Common myeloid progenitor, CD34-positive (primary cell): ENCODE data around the gene CANT1.
"Not testable (repeated sequence)": the region's sequence is repeated elsewhere in the genome, so short reads cannot be mapped to it uniquely, and the experiment has no call there.

Source experiments
- CTCF ChIA-PET: fragments of 350-600 bp; sonication (Branson Sonifier 250); formaldehyde crosslinking; loops from one replicate; lab custom pipeline; 2021; ENCODE audit warnings: antibody characterized with exemption; lab: Charles Lee
- POLR2A ChIA-PET: fragments of 350-600 bp; sonication (Branson Sonifier 250); formaldehyde crosslinking; loops from one replicate; lab custom pipeline; 2021; ENCODE audit warnings: antibody characterized with exemption; lab: Charles Lee
- DNase-seq, 3 donors: peaks; one replicate each; pipeline versions ENCODE4 v3.0.0 to v3.0.0-alpha.2; 2013
- H3K27ac ChIP-seq, 2 experiments: 1 replicate in 1 of 2; 2 replicates in 1 of 2; pipeline ENCODE4 v1.7.0; 2013; ENCODE audit warnings: inconsistent platforms in 2 of 2, low read length in 2 of 2, mild to moderate bottlenecking in 2 of 2, low read depth in 1 of 2, moderate library complexity in 1 of 2; ENCODE audit not compliant: severe bottlenecking in 2 of 2, insufficient read depth in 1 of 2, poor library complexity in 1 of 2
- H3K27me3 ChIP-seq, 5 experiments: replicated peaks in 2 of 5; 1 replicate in 3 of 5; 2 replicates in 2 of 5; pipeline versions ENCODE4 v1.6.1 to v1.7.0; 2013; ENCODE audit warnings: low read length in 4 of 5, mild to moderate bottlenecking in 2 of 5, moderate library complexity in 2 of 5, inconsistent platforms in 1 of 5; ENCODE audit not compliant: insufficient read depth in 5 of 5, control insufficient read depth in 4 of 5
- H3K36me3 ChIP-seq, 4 experiments: 1 replicate in 2 of 4; 2 replicates in 2 of 4; pipeline versions ENCODE4 v1.6.1 to v1.7.0; 2013; ENCODE audit warnings: low read length in 3 of 4, control low read depth in 1 of 4, mild to moderate bottlenecking in 1 of 4; ENCODE audit not compliant: control insufficient read depth in 4 of 4, insufficient read depth in 4 of 4
- H3K4me1 ChIP-seq, 4 experiments: 1 replicate in 3 of 4; 2 replicates in 1 of 4; pipeline versions ENCODE4 v1.6.1 to v1.7.1; 2013; ENCODE audit warnings: low read length in 3 of 4, mild to moderate bottlenecking in 3 of 4, control low read depth in 1 of 4, inconsistent platforms in 1 of 4, moderate library complexity in 1 of 4; ENCODE audit not compliant: control insufficient read depth in 4 of 4, insufficient read depth in 4 of 4; ENCODE audit errors: control extremely low read depth in 1 of 4
- H3K4me3 ChIP-seq, 7 experiments: 1 replicate in 4 of 7; 2 replicates in 3 of 7; pipeline versions ENCODE4 v1.5.1 to v1.7.0; 2013; ENCODE audit warnings: mild to moderate bottlenecking in 7 of 7, low read length in 6 of 7, moderate library complexity in 6 of 7, inconsistent platforms in 2 of 7, low read depth in 2 of 7, control low read depth in 1 of 7; ENCODE audit not compliant: insufficient read depth in 4 of 7, control insufficient read depth in 1 of 7; ENCODE audit errors: extremely low read depth in 1 of 7
- H3K9me3 ChIP-seq, 5 experiments: 1 replicate in 4 of 5; 2 replicates in 1 of 5; pipeline versions ENCODE4 v1.6.1 to v1.7.1; 2013; ENCODE audit warnings: low read length in 4 of 5, mild to moderate bottlenecking in 2 of 5, inconsistent platforms in 1 of 5, low read depth in 1 of 5, moderate library complexity in 1 of 5; ENCODE audit not compliant: control insufficient read depth in 4 of 5, insufficient read depth in 2 of 5; ENCODE audit errors: control extremely low read depth in 1 of 5
- WGBS: methylation state at CpG from one replicate; pipeline ENCODE4 v1.1.5; 2013; ENCODE audit not compliant: insufficient coverage; 5-methylcytosine and 5-hydroxymethylcytosine counted together

The CANT1 gene

DNA sequence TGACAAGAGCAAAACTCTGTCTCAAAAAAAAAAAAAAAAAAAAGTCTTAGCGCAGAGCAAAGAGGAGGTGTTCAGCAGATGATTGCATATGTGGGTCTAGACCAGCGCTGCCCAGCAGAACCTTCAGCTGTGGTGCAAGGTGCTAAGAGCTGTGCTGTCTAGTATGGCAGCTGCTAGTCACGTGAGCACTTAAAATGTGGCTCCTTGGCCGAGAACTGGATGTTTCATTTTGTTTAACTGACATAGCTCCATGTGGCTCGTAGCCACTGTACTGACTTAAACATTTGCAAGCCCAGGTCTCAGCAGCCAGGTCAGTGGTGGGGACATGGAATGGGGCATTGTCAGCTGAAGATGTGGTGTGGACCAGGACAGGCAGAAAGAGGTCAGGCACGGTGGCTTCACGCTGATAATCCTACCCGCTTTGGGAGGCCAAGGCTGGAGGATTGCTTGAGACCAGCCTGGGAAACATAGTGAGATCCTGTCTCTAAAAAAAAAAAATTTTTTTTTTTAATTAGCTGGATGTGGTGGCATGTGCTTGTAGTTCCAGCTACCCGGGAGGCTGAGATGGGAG lies 23.6 kb upstream of the CANT1 start:
- ChIA-PET POLR2A (interaction anchor here (0.6 kb wide), 1 partner anchor 335 kb away, joined by 3 read pairs; no protein-coding TSS in a partner anchor), CTCF (interaction anchor here (1.3 to 7.8 kb wide), 3 partner anchors 11 to 22 kb away, joined by 3 to 41 read pairs (median 22); no protein-coding TSS in a partner anchor)
- peaks cover 0 to 22% (median 3%) of the 10 kb centered on the region in 5 experiments for H3K27me3 ChIP-seq
- no peak overlapping the region for H3K27ac ChIP-seq
- no peak for DNase-seq
- H3K36me3 ChIP-seq: no peaks in the 10 kb centered on the region
- H3K4me1 ChIP-seq: peaks cover 0 to 3% (median 0%) of the 10 kb centered on the region in 4 experiments
- 96% methylated on average over 6 of the region's 9 CpGs for WGBS
- H3K9me3 ChIP-seq: no peaks in the 10 kb centered on the region
- H3K4me3 ChIP-seq: no peak overlapping the region

DNA sequence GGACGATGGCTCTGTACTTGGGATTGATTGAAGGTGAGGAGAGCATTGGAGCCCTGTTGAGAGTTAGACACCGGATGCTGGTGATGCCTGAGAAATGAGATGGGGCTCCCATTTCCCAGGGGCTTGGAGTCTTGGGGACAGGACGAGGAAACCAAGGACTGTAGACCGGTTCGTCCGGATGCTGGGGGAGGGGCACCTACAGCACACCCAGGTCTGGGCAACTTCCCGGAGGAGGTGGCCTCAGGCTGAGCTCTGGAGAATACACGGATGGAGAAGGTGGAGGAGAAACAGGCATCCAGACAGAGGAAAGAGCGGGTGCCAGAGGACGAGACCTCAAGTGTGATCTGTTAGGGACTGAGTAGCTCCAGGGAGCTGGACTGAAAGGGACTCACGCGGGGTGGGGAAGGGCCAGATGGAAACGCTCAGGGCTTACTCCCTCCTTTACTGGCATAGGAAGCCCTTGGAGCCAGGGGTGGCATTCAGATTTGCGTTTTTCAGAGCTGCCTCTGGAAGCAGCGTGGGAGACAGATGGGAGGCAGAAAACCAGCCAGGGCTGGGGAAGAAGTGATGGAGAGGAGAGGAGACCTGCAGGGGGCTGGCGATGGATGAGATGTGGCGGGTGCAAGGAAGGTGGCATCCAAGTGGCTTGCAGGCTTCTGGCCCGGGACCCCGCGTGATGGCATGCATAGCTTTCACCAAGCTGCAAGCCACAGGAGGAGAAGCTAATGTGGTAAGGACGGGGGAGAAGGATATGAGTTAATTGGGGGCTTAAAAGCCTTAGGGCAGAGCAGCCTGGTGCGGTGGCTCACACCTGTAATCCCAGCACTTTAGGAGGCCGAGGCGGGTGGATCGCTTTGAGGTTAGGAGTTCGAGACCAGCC lies 22.7 kb upstream of the CANT1 start:
- H3K27ac ChIP-seq: no peak overlapping the region
- over 99% methylated on average over 18 of the region's 26 CpGs for WGBS
- DNase-seq: no peak
- ChIA-PET CTCF (interaction anchor here (1.3 to 7.8 kb wide), 4 partner anchors 10 to 51 kb away, joined by 3 to 41 read pairs (median 12); no protein-coding TSS in a partner anchor), POLR2A (no interaction called here)
- peaks cover 0 to 5% (median 0%) of the 10 kb centered on the region in 4 experiments for H3K4me1 ChIP-seq
- peaks cover 0 to 28% (median 5%) of the 10 kb centered on the region in 5 experiments for H3K27me3 ChIP-seq
- no peaks in the 10 kb centered on the region for H3K36me3 ChIP-seq
- H3K9me3 ChIP-seq: no peaks in the 10 kb centered on the region
- H3K4me3 ChIP-seq: no peak overlapping the region

DNA sequence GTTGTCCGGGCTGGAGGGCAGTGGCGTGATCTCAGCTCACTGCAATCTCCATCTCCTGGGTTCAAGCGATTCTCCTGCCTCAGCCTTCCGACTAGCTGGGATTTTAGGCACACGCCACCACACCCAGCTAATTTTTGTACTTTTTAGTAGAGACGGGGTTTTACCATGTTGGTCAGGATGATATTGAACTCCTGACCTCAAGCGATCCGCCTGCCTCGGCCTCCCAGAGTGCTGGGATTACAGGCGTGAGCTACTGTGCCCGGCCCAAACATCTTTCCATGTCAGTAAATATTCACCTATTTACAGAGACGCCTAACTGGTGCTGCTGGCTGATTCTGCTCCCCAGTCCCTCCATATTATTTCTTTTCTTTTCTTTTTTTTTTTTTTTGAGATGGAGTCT lies 21.1 kb upstream of the CANT1 start:
- H3K4me1 ChIP-seq, H3K9me3 ChIP-seq, DNase-seq, H3K4me3 ChIP-seq, POLR2A ChIA-PET, H3K27ac ChIP-seq, H3K36me3 ChIP-seq: not testable (repeated sequence)
- 96% methylated on average over 11 of the region's 12 CpGs for WGBS
- CTCF ChIA-PET: interaction anchor here (1.6 to 7.8 kb wide), 2 partner anchors 14 to 53 kb away, joined by 3 to 41 read pairs; no protein-coding TSS in a partner anchor
- H3K27me3 ChIP-seq: peaks cover 0 to 33% (median 11%) of the 10 kb centered on the region in 5 experiments

DNA sequence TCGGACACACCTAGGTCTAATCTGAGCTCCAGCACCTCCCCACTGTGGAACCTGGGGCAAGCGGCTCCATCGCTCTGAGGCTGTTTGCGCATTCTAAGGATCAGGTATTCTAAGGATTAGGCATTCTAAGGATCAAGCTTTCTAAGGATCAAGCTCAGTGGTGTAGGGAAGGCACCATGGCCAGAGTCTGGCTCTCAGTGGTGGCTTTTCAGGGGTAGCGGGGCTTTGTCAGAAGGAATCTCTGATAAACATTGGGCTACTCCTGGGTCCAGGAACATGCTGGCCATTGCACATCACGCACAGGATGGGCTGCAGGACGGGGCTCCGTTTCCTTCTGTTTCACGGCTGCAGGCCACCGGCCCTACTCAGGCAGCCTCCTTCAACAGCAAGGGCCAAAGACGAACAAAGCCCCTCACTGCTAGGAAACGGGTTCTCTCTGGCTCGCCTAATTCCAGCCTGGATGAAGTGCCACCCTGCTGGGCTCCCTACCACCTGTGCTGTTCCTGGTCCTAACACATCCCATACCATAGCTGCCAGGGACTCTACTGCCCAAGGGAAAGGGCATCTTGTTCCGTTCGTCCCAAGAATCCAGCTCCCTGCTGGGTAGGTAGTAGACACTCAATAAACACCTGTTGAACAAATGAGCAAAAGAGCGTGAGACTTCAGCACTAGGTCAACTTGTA lies 19.9 kb upstream of the CANT1 start:
- Histone ChIP-seq H3K9me3 (no peaks in the 10 kb centered on the region), H3K27ac (no peak overlapping the region), H3K4me1 (peaks cover 0 to 10% (median 4%) of the 10 kb centered on the region in 4 experiments), H3K4me3 (no peak overlapping the region), H3K27me3 (peaks cover 0 to 45% (median 18%) of the 10 kb centered on the region in 5 experiments), H3K36me3 (no peaks in the 10 kb centered on the region)
- POLR2A ChIA-PET: no interaction called here
- WGBS: 96% methylated on average over 16 of the region's 16 CpGs
- DNase-seq: no peak
- CTCF ChIA-PET: interaction anchor here (0.7 to 2.1 kb wide), 4 partner anchors 9 to 38 kb away, joined by 3 to 8 read pairs (median 4); no protein-coding TSS in a partner anchor

DNA sequence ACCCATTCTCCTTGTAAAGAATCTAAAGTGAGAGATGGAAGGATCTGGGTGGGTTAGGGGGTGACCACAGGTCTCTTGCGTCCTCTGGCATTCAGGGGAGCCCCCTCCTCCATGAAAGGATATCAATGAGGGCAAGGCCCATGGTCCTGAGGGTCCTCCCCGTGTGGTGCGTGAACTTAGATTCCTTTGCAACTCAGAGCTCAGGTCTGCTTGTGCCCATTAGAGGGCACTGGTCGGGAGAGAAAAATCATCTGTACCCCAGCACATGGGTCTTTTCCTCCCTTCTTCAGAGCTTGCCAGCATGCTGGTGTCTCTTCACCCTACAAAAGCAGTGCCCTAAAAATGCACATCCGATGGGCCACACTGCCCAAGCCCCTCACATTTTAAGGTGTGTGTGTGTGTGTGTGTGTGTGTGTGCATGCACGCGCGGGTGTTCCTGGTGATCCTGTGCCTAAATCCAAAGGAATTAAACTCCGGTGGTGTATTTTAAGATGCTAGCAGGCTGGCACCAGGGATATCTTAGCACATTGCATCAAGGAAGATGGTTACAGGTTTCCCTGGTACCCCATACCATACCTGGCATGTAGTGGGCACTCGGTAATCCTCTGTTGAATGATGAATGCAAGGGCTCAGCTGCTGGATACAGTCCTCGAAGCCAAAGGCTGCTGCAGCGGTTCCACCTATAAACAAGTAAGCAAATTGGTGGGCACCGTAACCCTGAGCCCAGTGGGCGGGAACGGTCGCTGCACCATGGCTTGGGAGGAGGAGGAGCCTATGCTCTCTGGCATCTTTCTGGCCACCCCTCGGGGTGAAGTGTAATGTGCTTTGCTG lies 19.1 kb upstream of the CANT1 start:
- CTCF ChIA-PET: interaction anchor here (0.6 to 3.3 kb wide), 10 partner anchors 9 to 354 kb away, joined by 3 to 17 read pairs (median 4); no protein-coding TSS in a partner anchor
- Histone ChIP-seq H3K4me1 (peaks cover 0 to 17% (median 11%) of the 10 kb centered on the region in 4 experiments), H3K4me3 (no peak overlapping the region), H3K27ac (no peak overlapping the region), H3K36me3 (no peaks in the 10 kb centered on the region), H3K9me3 (no peaks in the 10 kb centered on the region), H3K27me3 (peaks cover 0 to 52% (median 22%) of the 10 kb centered on the region in 5 experiments)
- POLR2A ChIA-PET: no interaction called here
- WGBS: 73% methylated on average over 10 of the region's 17 CpGs
- peak in 2 of 3 donors; percentile 29 to 33 for DNase-seq

DNA sequence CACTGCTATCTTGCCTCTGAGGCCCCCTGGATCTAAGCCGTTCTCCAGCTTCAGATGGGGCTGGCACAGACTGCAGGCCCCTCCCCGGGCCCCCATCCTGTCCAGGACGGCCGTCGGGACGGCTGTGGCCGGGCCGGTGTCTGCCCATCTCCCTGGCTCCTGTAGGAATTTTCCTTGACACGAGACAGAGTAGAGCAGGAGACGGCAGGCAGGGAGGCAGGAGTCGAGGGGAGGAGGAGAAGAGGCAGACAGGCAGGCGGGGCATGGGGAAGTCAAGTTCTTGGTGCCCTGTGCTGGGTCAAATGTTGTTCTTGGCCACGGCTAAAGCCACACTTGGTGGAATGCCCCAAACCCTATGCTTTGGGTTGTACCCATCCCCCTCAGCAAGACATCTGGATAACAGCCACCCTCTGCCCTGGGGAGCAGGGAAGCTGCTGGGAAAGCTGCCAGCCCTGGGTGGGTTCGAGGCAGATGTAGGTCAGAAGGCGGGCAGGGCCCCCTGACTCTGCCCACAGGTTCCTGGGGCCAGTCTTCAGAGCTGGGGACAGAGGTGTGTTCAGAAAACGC lies 18.4 kb upstream of the CANT1 start:
- Histone ChIP-seq H3K36me3 (no peaks in the 10 kb centered on the region), H3K4me3 (no peak overlapping the region), H3K27me3 (peaks cover 0 to 59% (median 27%) of the 10 kb centered on the region in 5 experiments), H3K4me1 (peaks cover 0 to 19% (median 14%) of the 10 kb centered on the region in 4 experiments), H3K9me3 (no peaks in the 10 kb centered on the region), H3K27ac (no peak overlapping the region)
- CTCF ChIA-PET: interaction anchor here (0.6 to 3.3 kb wide), 10 partner anchors 10 to 364 kb away, joined by 3 to 17 read pairs (median 4); no protein-coding TSS in a partner anchor
- DNase-seq: no peak
- POLR2A ChIA-PET: no interaction called here
- WGBS: 64% methylated on average over 13 of the region's 16 CpGs
